HEK293 (cell line): ENCODE measurements around the gene ADK.

Experiments
- CTCF ChIA-PET: fragments of 350-600 bp; formaldehyde crosslinking; extraction: SDS; loops from one replicate; lab custom pipeline; 2021; ENCODE audit warnings: antibody characterized with exemption; lab: Yijun Ruan, JAX
- POLR2A ChIA-PET: fragments of 300-600 bp; formaldehyde crosslinking; extraction: SDS; loops from one replicate; lab custom pipeline; 2020; ENCODE audit warnings: antibody characterized with exemption, inconsistent platforms; lab: Yijun Ruan, JAX
- H3K27ac ChIP-seq: fragments of 200-500 bp; sonication (Bioruptor generic); 2 replicates; pipeline ENCODE4 v1.5.1; 2014; ENCODE audit warnings: low read depth, low read length, control low read depth, inconsistent platforms; ENCODE audit errors: extremely low read depth
- H3K36me3 ChIP-seq, 2 experiments: fragments of 200-500 bp in 1 of 2; sonication (Bioruptor generic) in 1 of 2; 1 replicate in 1 of 2; 2 replicates in 1 of 2; pipeline ENCODE4 v1.5.1; 2014 to 2017; ENCODE audit warnings: inconsistent platforms in 2 of 2, low read length in 2 of 2; ENCODE audit not compliant: control insufficient read depth in 2 of 2, insufficient read depth in 1 of 2
- H3K4me1 ChIP-seq: fragments of 200-500 bp; sonication (Bioruptor generic); 2 replicates; pipeline ENCODE4 v1.5.1; 2014; ENCODE audit warnings: mild to moderate bottlenecking, low read length, inconsistent platforms; ENCODE audit not compliant: control insufficient read depth, insufficient read depth
- H3K4me3 ChIP-seq: 2 replicates; pipeline ENCODE4 v1.5.1; 2011; ENCODE audit warnings: low read depth, mild to moderate bottlenecking, control low read depth, low read length, moderate library complexity
- H3K9me3 ChIP-seq: fragments of 200-500 bp; sonication (Bioruptor generic); 2 replicates; pipeline ENCODE4 v1.5.1; 2014; ENCODE audit warnings: low read depth, low read length, inconsistent platforms; ENCODE audit not compliant: control insufficient read depth, insufficient read depth
- GLI4 ChIP-seq: fragments of 450-650 bp; formaldehyde crosslinking; IDR thresholded peaks from 2 replicates; pipeline ENCODE4 v1.5.1; 2016; ENCODE audit warnings: missing biosample characterization, missing genetic modification characterization
- KLF10 ChIP-seq: fragments of 450-650 bp; IDR thresholded peaks from 2 replicates; pipeline ENCODE4 v1.5.1; 2018; ENCODE audit warnings: missing biosample characterization, mild to moderate bottlenecking, missing genetic modification characterization
- KLF7 ChIP-seq: fragments of 450-650 bp; formaldehyde crosslinking; IDR thresholded peaks from 2 replicates; pipeline ENCODE4 v1.5.1; 2016; ENCODE audit warnings: missing biosample characterization, missing genetic modification characterization, borderline replicate concordance
- MYNN ChIP-seq: fragments of 450-650 bp; formaldehyde crosslinking; IDR thresholded peaks from 2 replicates; pipeline ENCODE4 v1.5.1; 2016; ENCODE audit warnings: missing biosample characterization, missing genetic modification characterization, borderline replicate concordance
- TCF7L2 ChIP-seq: IDR thresholded peaks from 2 replicates; pipeline ENCODE4 v1.6.1; 2011; ENCODE audit warnings: low read depth, mild to moderate bottlenecking, inconsistent platforms, low read length, moderate library complexity, borderline replicate concordance
- WT1 ChIP-seq: fragments of 450-650 bp; formaldehyde crosslinking; IDR thresholded peaks from 2 replicates; pipeline ENCODE4 v1.5.1; 2016; ENCODE audit warnings: missing biosample characterization, missing genetic modification characterization
- ZBTB8A ChIP-seq: fragments of 450-650 bp; formaldehyde crosslinking; IDR thresholded peaks from 2 replicates; pipeline ENCODE4 v1.5.1; 2016; ENCODE audit warnings: missing biosample characterization, missing genetic modification characterization
- ZFHX2 ChIP-seq: fragments of 450-650 bp; formaldehyde crosslinking; conservative IDR thresholded peaks from 2 replicates; pipeline ENCODE4 v1.5.1; 2016; ENCODE audit warnings: missing biosample characterization, missing genetic modification characterization
- ZNF140 ChIP-seq: fragments of 450-650 bp; formaldehyde crosslinking; IDR thresholded peaks from 2 replicates; pipeline ENCODE4 v1.5.1; 2016; ENCODE audit warnings: missing biosample characterization, missing genetic modification characterization
- ZNF19 ChIP-seq: fragments of 450-650 bp; formaldehyde crosslinking; IDR thresholded peaks from 2 replicates; pipeline ENCODE4; 2016; ENCODE audit warnings: missing biosample characterization, missing genetic modification characterization, low read depth
- ZNF202 ChIP-seq: fragments of 450-650 bp; formaldehyde crosslinking; IDR thresholded peaks from 2 replicates; pipeline ENCODE4 v1.5.1; 2016; ENCODE audit warnings: missing biosample characterization, missing genetic modification characterization, borderline replicate concordance
- ZNF239 ChIP-seq: fragments of 450-650 bp; formaldehyde crosslinking; IDR thresholded peaks from 2 replicates; pipeline ENCODE4 v1.5.1; 2016; ENCODE audit warnings: missing biosample characterization, missing genetic modification characterization
- ZNF514 ChIP-seq: fragments of 450-650 bp; formaldehyde crosslinking; IDR thresholded peaks from 2 replicates; pipeline ENCODE4 v1.5.1; 2016; ENCODE audit warnings: missing biosample characterization, missing genetic modification characterization
- ZNF529 ChIP-seq: fragments of 450-650 bp; formaldehyde crosslinking; IDR thresholded peaks from 2 replicates; pipeline ENCODE4 v1.5.1; 2017; ENCODE audit warnings: missing genetic modification characterization, missing biosample characterization; ENCODE audit not compliant: insufficient replicate concordance
- ZNF571 ChIP-seq: fragments of 450-650 bp; formaldehyde crosslinking; IDR thresholded peaks from 2 replicates; pipeline ENCODE4 v1.5.0; 2017; ENCODE audit warnings: missing biosample characterization, missing genetic modification characterization
- ZNF629 ChIP-seq: fragments of 450-650 bp; formaldehyde crosslinking; IDR thresholded peaks from 2 replicates; pipeline ENCODE4 v1.5.1; 2017; ENCODE audit warnings: missing biosample characterization, missing genetic modification characterization
- ZNF701 ChIP-seq: fragments of 450-650 bp; formaldehyde crosslinking; IDR thresholded peaks from 2 replicates; pipeline ENCODE4 v1.5.1; 2016; ENCODE audit warnings: missing biosample characterization, missing genetic modification characterization
- ZNF785 ChIP-seq: fragments of 450-650 bp; formaldehyde crosslinking; IDR thresholded peaks from 2 replicates; pipeline ENCODE4 v1.5.1; 2016; ENCODE audit warnings: missing biosample characterization, missing genetic modification characterization
- TF ChIP-seq, protein P1 (sequence below): fragments of 450-650 bp; formaldehyde crosslinking; IDR thresholded peaks from 2 replicates; pipeline ENCODE4 v1.5.1; 2017; ENCODE audit warnings: missing biosample characterization, missing genetic modification characterization
- TF ChIP-seq, protein P2 (sequence below): fragments of 450-650 bp; formaldehyde crosslinking; IDR thresholded peaks from 2 replicates; pipeline ENCODE4 v1.5.1; 2016; ENCODE audit warnings: missing biosample characterization, missing genetic modification characterization
- TF ChIP-seq, protein P3 (sequence below): fragments of 450-650 bp; formaldehyde crosslinking; IDR thresholded peaks from 2 replicates; pipeline ENCODE4 v1.5.1; 2016; ENCODE audit warnings: missing biosample characterization, missing genetic modification characterization
- TF ChIP-seq, protein P4 (sequence below): fragments of 450-650 bp; formaldehyde crosslinking; IDR thresholded peaks from 2 replicates; pipeline ENCODE4 v1.5.1; 2016; ENCODE audit warnings: missing biosample characterization, missing genetic modification characterization
- TF ChIP-seq, protein P5 (sequence below): fragments of 450-650 bp; formaldehyde crosslinking; IDR thresholded peaks from 2 replicates; pipeline ENCODE4 v1.5.1; 2017; ENCODE audit warnings: missing biosample characterization, missing genetic modification characterization
- TF ChIP-seq, protein P6 (sequence below): IDR thresholded peaks from 2 replicates; pipeline ENCODE4 v1.6.1; 2011; ENCODE audit warnings: mild to moderate bottlenecking, low read depth, low read length, borderline replicate concordance

ADK gene

DNA sequence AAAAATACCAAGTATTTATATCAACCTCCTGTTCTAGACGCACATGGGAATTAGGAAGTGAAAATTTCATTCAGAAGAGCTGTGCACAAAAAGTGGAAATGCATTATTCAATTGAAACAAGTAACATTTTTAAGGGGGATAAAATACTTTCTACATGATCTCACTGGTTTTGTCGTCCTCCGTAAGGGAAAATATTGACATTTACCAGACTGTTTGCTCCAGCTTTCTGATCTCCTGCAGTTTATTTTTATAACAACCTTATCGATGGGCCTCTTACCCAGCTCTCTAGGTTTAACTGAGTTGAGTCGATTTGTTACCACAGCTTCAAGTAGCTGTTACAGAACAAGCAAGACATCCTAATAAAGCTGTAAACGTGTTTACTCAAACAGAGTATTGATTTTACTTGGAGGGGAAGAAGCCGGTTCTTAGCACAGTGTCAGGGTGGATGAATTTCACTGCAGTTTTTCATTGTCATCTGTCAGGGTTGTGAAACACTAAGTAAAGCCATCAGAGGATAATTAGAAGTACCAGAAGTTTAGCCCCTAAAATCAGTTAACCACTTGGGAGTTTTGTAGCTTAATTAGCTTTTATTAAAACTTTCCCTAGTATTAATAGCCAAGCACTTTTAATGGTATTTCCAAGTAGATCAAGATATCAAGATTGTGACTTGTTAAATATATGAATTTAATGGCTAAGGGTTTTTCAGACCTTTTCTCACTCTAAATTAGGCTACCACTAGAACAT lies 532.8 kb downstream of the ADK start (continued):
- TF ChIP-seq, protein P1, sequence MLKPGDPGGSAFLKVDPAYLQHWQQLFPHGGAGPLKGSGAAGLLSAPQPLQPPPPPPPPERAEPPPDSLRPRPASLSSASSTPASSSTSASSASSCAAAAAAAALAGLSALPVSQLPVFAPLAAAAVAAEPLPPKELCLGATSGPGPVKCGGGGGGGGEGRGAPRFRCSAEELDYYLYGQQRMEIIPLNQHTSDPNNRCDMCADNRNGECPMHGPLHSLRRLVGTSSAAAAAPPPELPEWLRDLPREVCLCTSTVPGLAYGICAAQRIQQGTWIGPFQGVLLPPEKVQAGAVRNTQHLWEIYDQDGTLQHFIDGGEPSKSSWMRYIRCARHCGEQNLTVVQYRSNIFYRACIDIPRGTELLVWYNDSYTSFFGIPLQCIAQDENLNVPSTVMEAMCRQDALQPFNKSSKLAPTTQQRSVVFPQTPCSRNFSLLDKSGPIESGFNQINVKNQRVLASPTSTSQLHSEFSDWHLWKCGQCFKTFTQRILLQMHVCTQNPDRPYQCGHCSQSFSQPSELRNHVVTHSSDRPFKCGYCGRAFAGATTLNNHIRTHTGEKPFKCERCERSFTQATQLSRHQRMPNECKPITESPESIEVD (tag by site-specific recombination): peak; percentile 79
- TF ChIP-seq ZNF571: no peak
- no peak for TF ChIP-seq KLF7 (tag by site-specific recombination)
- peak; percentile 51; the same call in 1 of the 2 replicates for TF ChIP-seq TCF7L2
- TF ChIP-seq ZNF239: no peak
- no peak for TF ChIP-seq WT1
- TF ChIP-seq, protein P2, sequence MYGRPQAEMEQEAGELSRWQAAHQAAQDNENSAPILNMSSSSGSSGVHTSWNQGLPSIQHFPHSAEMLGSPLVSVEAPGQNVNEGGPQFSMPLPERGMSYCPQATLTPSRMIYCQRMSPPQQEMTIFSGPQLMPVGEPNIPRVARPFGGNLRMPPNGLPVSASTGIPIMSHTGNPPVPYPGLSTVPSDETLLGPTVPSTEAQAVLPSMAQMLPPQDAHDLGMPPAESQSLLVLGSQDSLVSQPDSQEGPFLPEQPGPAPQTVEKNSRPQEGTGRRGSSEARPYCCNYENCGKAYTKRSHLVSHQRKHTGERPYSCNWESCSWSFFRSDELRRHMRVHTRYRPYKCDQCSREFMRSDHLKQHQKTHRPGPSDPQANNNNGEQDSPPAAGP (tag by site-specific recombination): no peak
- TF ChIP-seq ZNF629 (tag by site-specific recombination): 0 out of 2 replicates have a peak, but pooled peaks have one; percentile 13
- TF ChIP-seq, protein P3, sequence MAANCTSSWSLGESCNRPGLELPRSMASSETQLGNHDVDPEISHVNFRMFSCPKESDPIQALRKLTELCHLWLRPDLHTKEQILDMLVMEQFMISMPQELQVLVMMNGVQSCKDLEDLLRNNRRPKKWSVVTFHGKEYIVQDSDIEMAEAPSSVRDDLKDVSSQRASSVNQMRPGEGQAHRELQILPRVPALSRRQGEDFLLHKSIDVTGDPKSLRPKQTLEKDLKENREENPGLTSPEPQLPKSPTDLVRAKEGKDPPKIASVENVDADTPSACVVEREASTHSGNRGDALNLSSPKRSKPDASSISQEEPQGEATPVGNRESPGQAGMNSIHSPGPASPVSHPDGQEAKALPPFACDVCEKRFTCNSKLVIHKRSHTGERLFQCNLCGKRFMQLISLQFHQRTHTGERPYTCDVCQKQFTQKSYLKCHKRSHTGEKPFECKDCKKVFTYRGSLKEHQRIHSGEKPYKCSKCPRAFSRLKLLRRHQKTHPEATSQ: no peak
- TF ChIP-seq, protein P4, sequence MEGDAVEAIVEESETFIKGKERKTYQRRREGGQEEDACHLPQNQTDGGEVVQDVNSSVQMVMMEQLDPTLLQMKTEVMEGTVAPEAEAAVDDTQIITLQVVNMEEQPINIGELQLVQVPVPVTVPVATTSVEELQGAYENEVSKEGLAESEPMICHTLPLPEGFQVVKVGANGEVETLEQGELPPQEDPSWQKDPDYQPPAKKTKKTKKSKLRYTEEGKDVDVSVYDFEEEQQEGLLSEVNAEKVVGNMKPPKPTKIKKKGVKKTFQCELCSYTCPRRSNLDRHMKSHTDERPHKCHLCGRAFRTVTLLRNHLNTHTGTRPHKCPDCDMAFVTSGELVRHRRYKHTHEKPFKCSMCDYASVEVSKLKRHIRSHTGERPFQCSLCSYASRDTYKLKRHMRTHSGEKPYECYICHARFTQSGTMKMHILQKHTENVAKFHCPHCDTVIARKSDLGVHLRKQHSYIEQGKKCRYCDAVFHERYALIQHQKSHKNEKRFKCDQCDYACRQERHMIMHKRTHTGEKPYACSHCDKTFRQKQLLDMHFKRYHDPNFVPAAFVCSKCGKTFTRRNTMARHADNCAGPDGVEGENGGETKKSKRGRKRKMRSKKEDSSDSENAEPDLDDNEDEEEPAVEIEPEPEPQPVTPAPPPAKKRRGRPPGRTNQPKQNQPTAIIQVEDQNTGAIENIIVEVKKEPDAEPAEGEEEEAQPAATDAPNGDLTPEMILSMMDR: no peak
- no peak for TF ChIP-seq MYNN

DNA sequence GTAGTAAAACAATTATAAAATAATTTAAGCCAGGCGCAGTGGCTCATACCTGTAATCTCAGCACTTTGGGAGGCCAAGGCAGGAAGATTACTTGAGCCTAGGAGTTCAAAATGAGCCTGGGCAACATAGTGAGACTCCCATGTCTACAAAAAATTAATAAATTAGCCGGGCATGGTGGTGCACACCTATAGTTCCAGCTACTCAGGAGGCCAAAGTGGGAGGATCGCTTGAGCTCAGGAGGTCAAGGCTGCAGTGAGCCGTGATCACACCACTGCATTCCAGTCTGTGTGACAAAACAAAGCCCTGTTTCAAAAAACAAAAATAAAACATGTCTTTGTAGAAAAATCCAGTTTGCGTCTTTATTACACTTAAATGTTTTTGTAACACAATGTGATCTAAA lies 533.4 kb downstream of the ADK start:
- Histone ChIP-seq H3K36me3 (no peaks in the 10 kb centered on the region), H3K27ac (no peak overlapping the region), H3K4me1 (0 out of 2 replicates have a peak, but pooled peaks cover 3% of the 10 kb centered on the region), H3K4me3 (no peak overlapping the region), H3K9me3 (no peaks in the 10 kb centered on the region)
- ChIA-PET POLR2A (no interaction called here), CTCF (interaction anchor here (1.1 kb wide), 1 partner anchor 21 kb away, joined by 3 read pairs; no protein-coding TSS in a partner anchor)
- TF ChIP-seq ZNF529 (tag by site-specific recombination) (no peak), GLI4 (tag by site-specific recombination) (no peak), ZNF785 (tag by site-specific recombination) (no peak), ZNF701 (tag by site-specific recombination) (no peak), ZNF140 (tag by site-specific recombination) (no peak), ZNF514 (tag by site-specific recombination) (no peak), ZNF19 (no peak), ZBTB8A (tag by site-specific recombination) (no peak), ZNF202 (tag by site-specific recombination) (no peak), KLF10 (tag by site-specific recombination) (no peak), ZFHX2 (tag by site-specific recombination) (no peak)
- TF ChIP-seq, protein P5, sequence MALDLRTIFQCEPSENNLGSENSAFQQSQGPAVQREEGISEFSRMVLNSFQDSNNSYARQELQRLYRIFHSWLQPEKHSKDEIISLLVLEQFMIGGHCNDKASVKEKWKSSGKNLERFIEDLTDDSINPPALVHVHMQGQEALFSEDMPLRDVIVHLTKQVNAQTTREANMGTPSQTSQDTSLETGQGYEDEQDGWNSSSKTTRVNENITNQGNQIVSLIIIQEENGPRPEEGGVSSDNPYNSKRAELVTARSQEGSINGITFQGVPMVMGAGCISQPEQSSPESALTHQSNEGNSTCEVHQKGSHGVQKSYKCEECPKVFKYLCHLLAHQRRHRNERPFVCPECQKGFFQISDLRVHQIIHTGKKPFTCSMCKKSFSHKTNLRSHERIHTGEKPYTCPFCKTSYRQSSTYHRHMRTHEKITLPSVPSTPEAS (tag by site-specific recombination): no peak
- TF ChIP-seq, protein P6, sequence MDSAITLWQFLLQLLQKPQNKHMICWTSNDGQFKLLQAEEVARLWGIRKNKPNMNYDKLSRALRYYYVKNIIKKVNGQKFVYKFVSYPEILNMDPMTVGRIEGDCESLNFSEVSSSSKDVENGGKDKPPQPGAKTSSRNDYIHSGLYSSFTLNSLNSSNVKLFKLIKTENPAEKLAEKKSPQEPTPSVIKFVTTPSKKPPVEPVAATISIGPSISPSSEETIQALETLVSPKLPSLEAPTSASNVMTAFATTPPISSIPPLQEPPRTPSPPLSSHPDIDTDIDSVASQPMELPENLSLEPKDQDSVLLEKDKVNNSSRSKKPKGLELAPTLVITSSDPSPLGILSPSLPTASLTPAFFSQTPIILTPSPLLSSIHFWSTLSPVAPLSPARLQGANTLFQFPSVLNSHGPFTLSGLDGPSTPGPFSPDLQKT: no peak
